Adrenal gland (tissue), 5 donors: ENCODE data around the gene TMPRSS5.

ENCODE experiments used
- POLR2A ChIP-seq, 2 donors: fragments of 450-650 bp; IDR thresholded peaks; one replicate each; pipeline ENCODE4 v1.6.1; 2017; ENCODE audit warnings: antibody characterized with exemption in 2 of 2, mild to moderate bottlenecking in 2 of 2, moderate library complexity in 1 of 2
- TF ChIP-seq, protein P1 (sequence below), 6 experiments: fragments of 450-650 bp in 4 of 6; fragments of 200-600 bp in 2 of 6; sonication (generic) in 1 of 6; IDR thresholded peaks; 1 replicate in 5 of 6; 2 replicates in 1 of 6; pipeline versions ENCODE4 v1.5.1 to v1.8.0; 2016 to 2021; ENCODE audit warnings: antibody characterized with exemption in 6 of 6, mild to moderate bottlenecking in 2 of 6, moderate library complexity in 1 of 6
- donor health status: DM: no; HTN: no; CAD: no.

DNA sequence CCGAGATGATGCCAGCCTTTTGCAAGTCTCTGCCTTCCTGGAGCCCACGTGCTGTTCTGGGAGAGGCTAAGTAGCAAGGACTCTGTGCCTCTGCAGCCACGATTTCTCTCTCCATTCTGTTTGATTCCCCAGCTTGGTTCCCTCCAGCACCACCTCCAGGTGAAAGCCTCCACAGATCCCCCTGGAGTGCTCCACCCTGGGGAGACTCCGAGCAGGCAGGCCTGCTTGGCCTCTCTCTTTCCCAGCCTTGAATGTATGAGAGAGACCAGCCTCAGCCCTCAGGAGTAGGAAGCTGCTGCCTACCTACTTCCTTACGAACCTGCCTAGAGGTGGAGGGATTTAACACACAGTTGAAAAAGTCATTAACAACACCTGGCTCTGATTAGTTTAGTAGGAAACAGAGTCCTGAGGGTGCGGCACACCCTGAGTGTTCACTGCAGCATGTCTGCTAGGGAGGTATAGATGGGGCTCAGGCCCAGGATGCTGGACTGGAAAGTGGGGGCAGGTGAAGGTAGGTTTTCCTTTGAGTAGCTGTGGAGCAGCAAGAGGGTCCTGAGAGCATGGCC lies 22.5 kb downstream of the TMPRSS5 start:
- TF ChIP-seq, protein P1, sequence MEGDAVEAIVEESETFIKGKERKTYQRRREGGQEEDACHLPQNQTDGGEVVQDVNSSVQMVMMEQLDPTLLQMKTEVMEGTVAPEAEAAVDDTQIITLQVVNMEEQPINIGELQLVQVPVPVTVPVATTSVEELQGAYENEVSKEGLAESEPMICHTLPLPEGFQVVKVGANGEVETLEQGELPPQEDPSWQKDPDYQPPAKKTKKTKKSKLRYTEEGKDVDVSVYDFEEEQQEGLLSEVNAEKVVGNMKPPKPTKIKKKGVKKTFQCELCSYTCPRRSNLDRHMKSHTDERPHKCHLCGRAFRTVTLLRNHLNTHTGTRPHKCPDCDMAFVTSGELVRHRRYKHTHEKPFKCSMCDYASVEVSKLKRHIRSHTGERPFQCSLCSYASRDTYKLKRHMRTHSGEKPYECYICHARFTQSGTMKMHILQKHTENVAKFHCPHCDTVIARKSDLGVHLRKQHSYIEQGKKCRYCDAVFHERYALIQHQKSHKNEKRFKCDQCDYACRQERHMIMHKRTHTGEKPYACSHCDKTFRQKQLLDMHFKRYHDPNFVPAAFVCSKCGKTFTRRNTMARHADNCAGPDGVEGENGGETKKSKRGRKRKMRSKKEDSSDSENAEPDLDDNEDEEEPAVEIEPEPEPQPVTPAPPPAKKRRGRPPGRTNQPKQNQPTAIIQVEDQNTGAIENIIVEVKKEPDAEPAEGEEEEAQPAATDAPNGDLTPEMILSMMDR (IDR thresholded peaks at IDR 0.05): no peak
- TF ChIP-seq POLR2A (IDR thresholded peaks at IDR 0.05): no peak
